Fibroblast of lung (primary cell): ENCODE measurements around the gene NPAP1.
"Not testable (repeated sequence)": the region's sequence is repeated elsewhere in the genome, so short reads cannot be mapped to it uniquely, and the experiment has no call there.

ENCODE experiments used
- EZH2 ChIP-seq: IDR thresholded peaks from 2 replicates; pipeline ENCODE4 v1.5.1; 2012; ENCODE audit warnings: low read length, control low read depth, mild to moderate bottlenecking; ENCODE audit errors: missing control alignments
- TF ChIP-seq, protein P1 (sequence below), 2 donors: IDR thresholded peaks in 1 of 2; conservative IDR thresholded peaks in 1 of 2; 1 replicate in 1 of 2; 2 replicates in 1 of 2; pipeline ENCODE4 v1.5.1; 2011 to 2012; ENCODE audit warnings: low read length in 2 of 2, control low read depth in 1 of 2, inconsistent platforms in 1 of 2, low read depth in 1 of 2, mild to moderate bottlenecking in 1 of 2

DNA sequence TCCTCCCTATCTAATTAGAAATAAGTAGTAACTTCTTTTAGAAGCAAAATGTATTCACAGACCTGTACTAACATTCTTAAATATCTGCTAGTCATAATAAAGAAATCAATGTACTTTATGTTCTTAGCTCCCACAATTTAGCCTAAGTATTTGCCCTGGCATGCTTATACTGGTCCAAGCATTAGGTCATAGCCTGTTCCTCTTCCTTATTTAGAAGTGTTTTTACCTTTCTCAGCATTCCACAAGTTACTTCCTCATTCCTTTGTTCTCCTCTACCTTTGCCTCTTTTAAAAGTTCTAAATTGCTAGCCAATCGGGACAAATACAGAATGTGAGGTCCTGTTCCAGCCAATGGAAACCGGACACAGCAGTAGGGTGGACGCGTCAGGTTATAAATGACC, 7.3 kb downstream of the NPAP1 start:
- TF ChIP-seq, protein P1, sequence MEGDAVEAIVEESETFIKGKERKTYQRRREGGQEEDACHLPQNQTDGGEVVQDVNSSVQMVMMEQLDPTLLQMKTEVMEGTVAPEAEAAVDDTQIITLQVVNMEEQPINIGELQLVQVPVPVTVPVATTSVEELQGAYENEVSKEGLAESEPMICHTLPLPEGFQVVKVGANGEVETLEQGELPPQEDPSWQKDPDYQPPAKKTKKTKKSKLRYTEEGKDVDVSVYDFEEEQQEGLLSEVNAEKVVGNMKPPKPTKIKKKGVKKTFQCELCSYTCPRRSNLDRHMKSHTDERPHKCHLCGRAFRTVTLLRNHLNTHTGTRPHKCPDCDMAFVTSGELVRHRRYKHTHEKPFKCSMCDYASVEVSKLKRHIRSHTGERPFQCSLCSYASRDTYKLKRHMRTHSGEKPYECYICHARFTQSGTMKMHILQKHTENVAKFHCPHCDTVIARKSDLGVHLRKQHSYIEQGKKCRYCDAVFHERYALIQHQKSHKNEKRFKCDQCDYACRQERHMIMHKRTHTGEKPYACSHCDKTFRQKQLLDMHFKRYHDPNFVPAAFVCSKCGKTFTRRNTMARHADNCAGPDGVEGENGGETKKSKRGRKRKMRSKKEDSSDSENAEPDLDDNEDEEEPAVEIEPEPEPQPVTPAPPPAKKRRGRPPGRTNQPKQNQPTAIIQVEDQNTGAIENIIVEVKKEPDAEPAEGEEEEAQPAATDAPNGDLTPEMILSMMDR (conservative IDR thresholded peaks at IDR 0.05 in 1 of 2, IDR thresholded peaks at IDR 0.05 in 1 of 2; ENCODE audit: low read depth in 1 of 2, low read length in 2 of 2) = not testable (repeated sequence)
- not testable (repeated sequence) for TF ChIP-seq EZH2
